ENCODE data around the gene C10orf90.
"Not testable (repeated sequence)": the region's sequence is repeated elsewhere in the genome, so short reads cannot be mapped to it uniquely, and the experiment has no call there.

The C10orf90 gene

DNA sequence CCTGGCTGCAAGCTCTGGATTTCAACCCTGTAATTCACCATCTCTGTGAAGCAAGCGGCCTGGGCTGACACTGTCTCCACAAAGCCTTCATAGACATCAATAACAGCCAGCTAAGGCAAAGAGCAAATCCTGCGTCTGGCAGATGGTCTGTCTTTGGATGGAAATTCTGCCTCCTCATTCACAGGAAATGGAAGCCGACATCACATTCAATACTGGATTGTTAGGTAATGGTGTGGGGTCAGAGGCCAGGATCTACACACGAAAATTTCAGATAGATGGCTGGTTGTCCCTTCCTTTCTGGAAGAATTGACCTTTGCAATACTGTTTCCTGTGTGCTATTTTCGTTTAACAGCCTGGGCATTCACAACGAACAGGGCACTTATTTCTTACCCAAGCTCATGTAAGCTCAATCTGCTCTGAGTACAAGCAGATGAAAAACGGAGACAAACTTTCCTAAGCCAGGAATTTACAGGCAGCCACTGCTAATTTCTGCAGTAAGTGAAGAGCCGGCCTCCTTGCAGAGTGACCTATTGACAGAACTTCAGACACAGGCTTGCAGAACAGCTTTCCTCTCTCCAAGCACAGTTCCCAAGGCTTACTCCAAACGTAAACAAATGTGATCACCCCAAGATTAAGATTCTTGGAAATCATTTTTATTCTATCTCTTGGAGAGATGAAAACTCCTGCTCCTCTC, 279.2 kb downstream of the C10orf90 start:
- DNase-seq (ENCODE audit: low read depth) = no peak

DNA sequence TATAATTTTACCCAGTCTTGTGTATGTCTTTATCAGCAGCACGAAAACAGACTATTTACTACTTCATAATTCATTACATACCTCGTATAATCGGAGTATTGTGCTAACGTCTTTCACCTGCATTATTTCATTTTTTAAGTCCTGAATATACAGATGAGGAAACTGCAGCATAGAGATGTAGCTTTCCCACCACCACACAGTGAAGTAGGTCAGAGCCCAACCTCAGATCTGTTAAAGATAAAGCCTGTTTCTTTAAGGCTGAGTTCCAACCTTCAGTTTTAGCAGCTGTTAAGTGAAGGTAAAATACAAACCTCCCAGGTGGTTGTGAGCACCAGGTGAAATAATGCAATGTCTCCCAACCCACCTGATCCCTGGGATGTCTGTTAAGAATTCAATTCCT, 280.2 kb downstream of the C10orf90 start:
- no peak for DNase-seq (ENCODE audit: low read depth)

- DNase-seq (ENCODE audit: low read depth) = no peak
Observed at GRCh38 chr10:126387931-126388911, 282.3 kb downstream of the C10orf90 start, which contains the start of gene ADAM12. Gene ADAM12 (minus strand): TSS chr10:126388477. CDS start chr10:126388145, 332 bp downstream.

DNA sequence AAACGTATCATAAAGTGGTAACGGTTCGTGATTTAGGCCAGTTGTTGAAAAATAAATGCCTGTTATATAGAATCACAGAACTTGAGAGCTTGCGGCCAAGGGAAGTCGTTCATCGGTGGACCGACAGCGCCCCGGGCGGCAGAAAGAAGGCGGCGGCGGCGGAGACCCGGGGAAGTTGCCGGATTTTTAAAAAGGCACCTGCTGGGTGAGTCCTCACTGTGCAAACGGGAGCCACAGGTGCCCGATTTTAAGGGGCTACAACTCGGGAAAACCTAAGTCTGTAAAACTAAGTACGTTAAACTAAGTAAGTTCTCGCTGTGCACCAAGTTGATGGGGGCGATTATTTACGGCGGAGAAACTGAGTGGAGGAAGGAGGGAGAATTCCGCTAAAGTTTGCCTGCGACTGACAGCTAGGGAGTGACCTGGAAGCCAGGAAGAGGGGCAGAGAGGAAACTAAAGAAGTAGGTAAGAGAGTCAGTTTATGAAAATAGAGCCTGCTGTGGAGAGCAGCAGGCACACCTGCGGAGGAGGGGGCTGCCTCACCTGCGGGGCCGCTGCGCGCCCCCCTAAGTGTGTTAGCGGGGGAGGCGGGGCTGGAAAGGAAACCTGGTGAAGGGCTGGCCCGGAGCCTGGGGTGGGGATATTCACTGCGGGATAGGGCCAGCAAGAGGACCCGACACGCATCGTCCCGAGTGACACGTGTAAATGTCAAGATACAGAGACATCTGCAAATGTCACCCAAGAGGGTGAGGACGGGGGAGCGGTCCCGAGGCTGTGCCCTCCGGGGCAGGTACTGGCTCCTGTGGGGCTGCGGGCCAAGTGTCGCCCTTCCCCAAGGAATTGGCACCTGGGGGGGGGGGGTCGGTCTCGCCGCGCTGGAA, 283.2 kb downstream of the C10orf90 start:
- no peak for DNase-seq (ENCODE audit: low read depth)

GRCh38 chr10:126384269-126384873, 286.1 kb downstream of the C10orf90 start:
- peak; percentile 57 for DNase-seq (ENCODE audit: low read depth)

GRCh38 chr10:126380352-126381076, 290.0 kb downstream of the C10orf90 start:
- DNase-seq (ENCODE audit: low read depth) = no peak

DNA sequence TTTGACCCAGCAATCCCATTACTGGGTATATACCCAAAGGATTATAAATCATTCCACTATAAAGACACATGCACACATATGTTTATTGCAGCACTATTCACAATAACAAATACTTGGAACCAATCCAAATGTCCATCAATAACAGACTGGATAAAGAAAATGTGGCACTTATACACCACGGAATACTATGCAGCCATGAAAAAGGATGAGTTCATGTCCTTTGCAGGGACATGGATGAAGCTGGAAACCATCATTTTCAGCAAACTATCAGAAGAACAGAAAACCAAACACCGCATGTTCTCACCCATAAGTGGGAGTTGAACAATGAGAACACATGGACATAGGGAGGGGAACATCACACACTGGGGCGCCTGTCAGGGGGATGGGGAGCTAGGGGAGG, 291.3 kb downstream of the C10orf90 start:
- DNase-seq (ENCODE audit: low read depth) = not testable (repeated sequence)

DNA sequence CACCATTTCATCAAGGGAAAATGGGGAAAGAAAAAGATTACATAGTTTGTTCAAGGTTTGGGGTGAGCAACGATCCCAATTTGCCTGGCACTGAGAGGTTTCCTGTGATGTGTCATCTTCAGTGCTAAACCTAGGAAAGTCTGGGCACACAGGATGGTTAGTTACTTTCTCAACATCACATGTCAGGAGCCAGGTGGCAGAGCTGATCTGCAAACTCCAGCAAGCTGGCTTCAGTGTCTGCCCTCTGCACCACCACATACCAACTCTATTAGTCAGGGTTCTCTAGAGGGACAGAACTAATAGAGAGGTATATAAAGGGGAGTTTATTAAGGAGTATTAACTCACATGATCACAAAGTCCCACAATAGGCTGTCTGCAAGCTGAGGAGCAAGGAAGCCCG, 293.5 kb downstream of the C10orf90 start:
- DNase-seq (ENCODE audit: low read depth) = no peak

DNA sequence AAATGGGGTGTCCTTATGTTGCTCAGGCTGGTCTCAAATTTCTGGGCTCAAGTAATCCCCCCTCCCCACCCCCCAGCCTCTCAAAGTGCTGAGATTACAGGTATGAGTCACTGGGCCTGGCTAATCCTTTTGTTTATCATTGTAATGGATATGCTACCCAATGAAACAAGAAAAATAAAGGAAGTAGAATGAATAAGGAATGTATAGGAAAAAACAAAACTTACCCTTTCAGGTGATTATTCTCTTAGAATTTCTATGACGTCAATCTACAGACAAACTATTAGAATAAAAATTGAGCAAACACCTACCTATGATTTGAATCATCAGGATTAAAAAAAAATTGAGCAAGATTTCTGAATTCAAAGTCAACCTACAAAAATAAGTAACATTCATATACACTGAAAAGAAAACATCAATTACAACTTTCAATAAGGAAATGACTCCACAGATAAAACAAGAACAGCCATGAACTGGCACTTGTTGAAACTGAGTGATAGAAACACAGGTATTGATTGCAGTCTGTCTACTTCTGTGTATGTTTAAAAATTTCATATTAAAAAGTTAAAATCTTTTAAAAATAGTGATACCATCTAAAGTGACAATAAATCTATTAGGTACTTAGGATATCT, 294.5 kb downstream of the C10orf90 start:
- DNase-seq (ENCODE audit: low read depth) = no peak

DNA sequence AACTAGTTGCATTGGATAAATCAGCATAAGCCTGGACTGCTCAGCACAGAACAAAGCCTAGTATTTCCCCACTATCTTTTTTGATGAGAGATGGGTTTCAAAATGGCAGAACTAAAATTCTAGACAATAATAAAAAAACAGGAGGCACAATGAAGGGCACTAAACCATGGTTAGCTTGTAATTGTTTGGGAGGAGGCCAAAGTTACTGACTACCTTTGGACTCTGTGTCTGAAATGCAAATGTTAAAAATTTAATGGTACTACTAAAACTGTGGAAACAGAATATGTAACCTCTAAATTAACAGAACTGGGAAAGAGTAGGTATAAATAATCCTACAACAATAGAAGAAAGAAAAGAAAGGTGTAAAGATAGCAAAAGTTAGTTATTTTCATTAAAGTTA, 295.2 kb downstream of the C10orf90 start:
- no peak for DNase-seq (ENCODE audit: low read depth)
